HCT116 (cell line): ENCODE data around the gene ARHGAP42. TPM values are rescaled to one million over a fixed set of nuclear protein-coding genes. Genes with fewer than 3 reads are reported as not detected.

Experiments used
- ATAC-seq: fragments of 200-7000 bp; cut with Tn5 transposase; 2 replicates; pipeline ENCODE4 v1.9.1; 2020; ENCODE audit warnings: mild to moderate bottlenecking, moderate library complexity
- BruUV-seq: library from RNA; stranded (reverse); fragments of 400-500 nt; replicated peaks from 2 replicates; lab custom pipeline; 2021; lab: Mats Ljungman, UMichigan
- CTCF ChIA-PET: fragments of 300-600 bp; sonication (Branson Sonifier 250); formaldehyde crosslinking; loops from one replicate; lab custom pipeline; 2021; ENCODE audit warnings: antibody characterized with exemption; lab: Charles Lee
- POLR2A ChIA-PET: fragments of 300-600, 350-600 bp; sonication (Branson Sonifier 250); formaldehyde crosslinking; loops from one replicate; lab custom pipeline; 2021; ENCODE audit warnings: antibody characterized with exemption; lab: Charles Lee
- RAD21 ChIA-PET, 2 experiments: fragments of 300-600 bp; sonication (Branson Sonifier 250); formaldehyde crosslinking; loops; one replicate each; lab custom pipeline; 2023; ENCODE audit warnings: low total read pairs in 2 of 2; ENCODE audit not compliant: uncharacterized antibody in 2 of 2, unreplicated experiment in 2 of 2, low non-redundant PET in 1 of 2; lab: Charles Lee
- DNase-seq: peaks from one replicate; pipeline ENCODE4 v3.0.0-alpha.2; 2010; ENCODE audit warnings: low read depth, low spot score
- H2AFZ ChIP-seq: fragments of 200-600 bp; shearing (Covaris generic), sonication (generic); 2 replicates; pipeline ENCODE4 v1.6.1; 2017; ENCODE audit warnings: low read depth, mixed run types, mixed read lengths, antibody characterized with exemption, low read length; ENCODE audit not compliant: poor library complexity, severe bottlenecking
- H3K27ac ChIP-seq: 2 replicates; pipeline ENCODE4 v1.5.1; 2012; ENCODE audit warnings: low read depth, low read length
- H3K27me3 ChIP-seq: fragments of 200-600 bp; sonication (generic); 2 replicates; pipeline ENCODE4 v1.6.1; 2016; ENCODE audit warnings: mixed run types, low read length, mixed read lengths; ENCODE audit not compliant: insufficient read depth
- H3K36me3 ChIP-seq, 2 experiments: fragments of 200-500 bp in 1 of 2; fragments of 200-600 bp in 1 of 2; sonication (Bioruptor generic) in 1 of 2; sonication (generic) in 1 of 2; 2 replicates each; pipeline versions ENCODE4 v1.5.1 to v1.6.1; 2014 to 2016; ENCODE audit warnings: low read length in 2 of 2, inconsistent platforms in 1 of 2, mixed read lengths in 1 of 2, mixed run types in 1 of 2; ENCODE audit not compliant: insufficient read depth in 2 of 2, control insufficient read depth in 1 of 2
- H3K4me1 ChIP-seq, 2 experiments: fragments of 200-600 bp in 1 of 2; sonication (generic) in 1 of 2; 2 replicates each; pipeline versions ENCODE4 v1.5.1 to v1.6.1; 2012 to 2017; ENCODE audit warnings: low read length in 2 of 2, inconsistent platforms in 1 of 2, mild to moderate bottlenecking in 1 of 2, mixed read lengths in 1 of 2, mixed run types in 1 of 2, moderate library complexity in 1 of 2; ENCODE audit not compliant: insufficient read depth in 2 of 2, control insufficient read depth in 1 of 2
- H3K4me2 ChIP-seq: fragments of 200-600 bp; sonication (generic); 2 replicates; pipeline ENCODE4 v1.6.1; 2017; ENCODE audit warnings: mixed run types, low read length, mixed read lengths
- H3K4me3 ChIP-seq, 2 experiments: fragments of 200-600 bp in 1 of 2; sonication (generic) in 1 of 2; replicated peaks in 1 of 2; 2 replicates each; pipeline ENCODE4 v1.5.1; 2011 to 2016; ENCODE audit warnings: low read length in 2 of 2, control low read depth in 1 of 2, low read depth in 1 of 2, mild to moderate bottlenecking in 1 of 2, mixed read lengths in 1 of 2, mixed run types in 1 of 2
- H3K79me2 ChIP-seq: fragments of 200-600 bp; sonication (generic); 2 replicates; pipeline ENCODE4 v1.6.1; 2017; ENCODE audit warnings: mild to moderate bottlenecking, mixed run types, low read length, moderate library complexity, mixed read lengths; ENCODE audit not compliant: insufficient read depth
- H3K9ac ChIP-seq: fragments of 200-600 bp; sonication (generic); 2 replicates; pipeline ENCODE4 v1.6.1; 2016; ENCODE audit warnings: low read length, mixed read lengths
- H3K9me2 ChIP-seq: fragments of 200-600 bp; sonication (generic), shearing (Covaris generic); 2 replicates; pipeline ENCODE4 v1.6.1; 2017; ENCODE audit warnings: mixed run types, mild to moderate bottlenecking, moderate library complexity; ENCODE audit not compliant: insufficient read depth
- H3K9me3 ChIP-seq, 2 experiments: fragments of 200-500 bp in 1 of 2; fragments of 200-600 bp in 1 of 2; sonication (Bioruptor generic) in 1 of 2; sonication (generic) in 1 of 2; 2 replicates each; pipeline ENCODE4 v1.6.1; 2014 to 2017; ENCODE audit warnings: low read length in 2 of 2, mixed read lengths in 2 of 2, inconsistent platforms in 1 of 2, low read depth in 1 of 2, mild to moderate bottlenecking in 1 of 2, mixed run types in 1 of 2, moderate library complexity in 1 of 2; ENCODE audit not compliant: control insufficient read depth in 1 of 2, insufficient read depth in 1 of 2
- H4K20me1 ChIP-seq: fragments of 200-600 bp; sonication (generic), shearing (Covaris generic); 2 replicates; pipeline ENCODE4 v1.6.1; 2017; ENCODE audit warnings: mixed run types, mild to moderate bottlenecking, moderate library complexity; ENCODE audit not compliant: insufficient read depth
- ATF3 ChIP-seq: IDR thresholded peaks from 2 replicates; pipeline ENCODE4 v1.6.1; 2012
- CEBPB ChIP-seq: IDR thresholded peaks from 2 replicates; pipeline ENCODE4 v1.6.1; 2012; ENCODE audit warnings: low read depth
- CTCF ChIP-seq, 3 experiments: fragments of 200-600 bp in 1 of 3; sonication (generic) in 1 of 3; IDR thresholded peaks in 2 of 3; conservative IDR thresholded peaks in 1 of 3; 2 replicates each; pipeline ENCODE4 v1.5.1; 2012 to 2017; ENCODE audit warnings: low read depth in 2 of 3, low read length in 2 of 3, antibody characterized with exemption in 1 of 3, borderline replicate concordance in 1 of 3, control low read depth in 1 of 3, mild to moderate bottlenecking in 1 of 3, mixed read lengths in 1 of 3, mixed run types in 1 of 3, moderate library complexity in 1 of 3; ENCODE audit not compliant: insufficient read depth in 1 of 3
- EGR1 ChIP-seq: IDR thresholded peaks from 2 replicates; pipeline ENCODE4 v1.6.1; 2012; ENCODE audit warnings: low read depth
- EZH2 ChIP-seq: fragments of 200-600 bp; sonication (generic); IDR thresholded peaks from 2 replicates; pipeline ENCODE4 v1.6.1; 2017; ENCODE audit warnings: antibody characterized with exemption, mixed run types
- EZH2phosphoT487 ChIP-seq: fragments of 200-600 bp; IDR thresholded peaks from 2 replicates; pipeline ENCODE4 v1.6.1; 2018; ENCODE audit warnings: antibody characterized with exemption, borderline replicate concordance
- FOSL1 ChIP-seq: IDR thresholded peaks from 2 replicates; pipeline ENCODE4 v1.6.1; 2012; ENCODE audit warnings: low read depth
- POLR2A ChIP-seq: IDR thresholded peaks from 2 replicates; pipeline ENCODE4 v1.7.0; 2011; ENCODE audit warnings: borderline replicate concordance; ENCODE audit not compliant: insufficient read depth, insufficient read length; ENCODE audit errors: extremely low read depth
- POLR2AphosphoS5 ChIP-seq: IDR thresholded peaks from 2 replicates; pipeline ENCODE4 v1.6.1; 2011; ENCODE audit warnings: mild to moderate bottlenecking, low read depth, low read length, moderate library complexity
- RAD21 ChIP-seq: IDR thresholded peaks from 2 replicates; pipeline ENCODE4 v1.6.1; 2012; ENCODE audit warnings: low read depth, mild to moderate bottlenecking
- REST ChIP-seq: IDR thresholded peaks from 2 replicates; pipeline ENCODE4 v1.6.1; 2012; ENCODE audit warnings: low read depth
- SIN3A ChIP-seq: IDR thresholded peaks from 2 replicates; pipeline ENCODE4 v1.6.1; 2012; ENCODE audit warnings: low read depth
- SRF ChIP-seq: IDR thresholded peaks from 2 replicates; pipeline ENCODE4 v1.6.1; 2012; ENCODE audit warnings: low read depth
- TCF7L2 ChIP-seq: IDR thresholded peaks from 2 replicates; pipeline ENCODE4 v1.7.0; 2011; ENCODE audit warnings: borderline replicate concordance, inconsistent platforms; ENCODE audit not compliant: insufficient read depth, insufficient read length; ENCODE audit errors: extremely low read depth
- YY1 ChIP-seq: IDR thresholded peaks from 2 replicates; pipeline ENCODE4 v1.6.1; 2011; ENCODE audit warnings: low read length, low read depth, moderate library complexity, mild to moderate bottlenecking; ENCODE audit not compliant: insufficient replicate concordance; ENCODE audit errors: extremely low read depth
- ZFX ChIP-seq: fragments of 450-650 bp; IDR thresholded peaks from 2 replicates; pipeline ENCODE4 v1.6.1; 2017
- ZNF274 ChIP-seq: fragments of 200-500 bp; sonication (Bioruptor generic); IDR thresholded peaks from 2 replicates; pipeline ENCODE4 v1.6.1; 2014; ENCODE audit warnings: mild to moderate bottlenecking, low read depth, low read length, inconsistent platforms
- intact Hi-C: fragments of 100-400 bp; cut with micrococcal nuclease; formaldehyde crosslinking; loops from 2 replicates; pipeline ENCODE4 v1.10.0; 2022
- total RNA-seq: library from RNA; stranded (reverse); gene quantifications from one replicate; pipeline ENCODE4 v1.2.1, GENCODE V29; 2021; ENCODE audit not compliant: unreplicated experiment
- TF ChIP-seq, protein P1 (sequence below): IDR thresholded peaks from 2 replicates; pipeline ENCODE4 v1.6.1; 2012
- TF ChIP-seq, protein P2 (sequence below): IDR thresholded peaks from 2 replicates; pipeline ENCODE4 v1.6.1; 2011; ENCODE audit warnings: mild to moderate bottlenecking, low read length, moderate library complexity; ENCODE audit not compliant: insufficient replicate concordance; ENCODE audit errors: extremely low read depth

The ARHGAP42 gene
- total RNA-seq, 1 experiment from 2014 or later, result 12.3 TPM

GRCh38 chr11:100732949-100733348, 45.9 kb downstream of the ARHGAP42 start:
- H3K9me2 ChIP-seq, result no peaks in the 10 kb centered on the region
- intact Hi-C loops, result no loop called here
- no peak overlapping the region for H2AFZ ChIP-seq

More at GRCh38 chr11:100732949-100733348, 45.9 kb downstream of the ARHGAP42 start:
- ATAC-seq (no peak), DNase-seq (no peak)
- POLR2A ChIA-PET, result no interaction called here
- H3K36me3 ChIP-seq, result no peaks in the 10 kb centered on the region
- no TSS peak for BruUV-seq
- no peaks in the 10 kb centered on the region for H4K20me1 ChIP-seq
- no peaks in the 10 kb centered on the region for H3K9me3 ChIP-seq
- H3K9ac ChIP-seq, result no peak overlapping the region
- TF ChIP-seq FOSL1, result no peak
- TF ChIP-seq, protein P1, sequence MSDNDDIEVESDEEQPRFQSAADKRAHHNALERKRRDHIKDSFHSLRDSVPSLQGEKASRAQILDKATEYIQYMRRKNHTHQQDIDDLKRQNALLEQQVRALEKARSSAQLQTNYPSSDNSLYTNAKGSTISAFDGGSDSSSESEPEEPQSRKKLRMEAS, result no peak
- no peak for TF ChIP-seq REST
- no peak for TF ChIP-seq ZNF274
- TF ChIP-seq TCF7L2, result no peak
- TF ChIP-seq CTCF (IDR thresholded peaks at IDR 0.05 in 2 of 3, conservative IDR thresholded peaks at IDR 0.05 in 1 of 3; ENCODE audit: borderline replicate concordance in 1 of 3, insufficient read depth in 1 of 3, low read depth in 2 of 3, low read length in 2 of 3), result no peak
- TF ChIP-seq ATF3, result no peak
- TF ChIP-seq ZFX, result no peak
- TF ChIP-seq YY1, result no peak
- no peak for TF ChIP-seq EGR1
- no peak for TF ChIP-seq SRF
- TF ChIP-seq EZH2, result no peak
- no peak for TF ChIP-seq EZH2phosphoT487
- no peak for TF ChIP-seq POLR2AphosphoS5
- TF ChIP-seq, protein P2, sequence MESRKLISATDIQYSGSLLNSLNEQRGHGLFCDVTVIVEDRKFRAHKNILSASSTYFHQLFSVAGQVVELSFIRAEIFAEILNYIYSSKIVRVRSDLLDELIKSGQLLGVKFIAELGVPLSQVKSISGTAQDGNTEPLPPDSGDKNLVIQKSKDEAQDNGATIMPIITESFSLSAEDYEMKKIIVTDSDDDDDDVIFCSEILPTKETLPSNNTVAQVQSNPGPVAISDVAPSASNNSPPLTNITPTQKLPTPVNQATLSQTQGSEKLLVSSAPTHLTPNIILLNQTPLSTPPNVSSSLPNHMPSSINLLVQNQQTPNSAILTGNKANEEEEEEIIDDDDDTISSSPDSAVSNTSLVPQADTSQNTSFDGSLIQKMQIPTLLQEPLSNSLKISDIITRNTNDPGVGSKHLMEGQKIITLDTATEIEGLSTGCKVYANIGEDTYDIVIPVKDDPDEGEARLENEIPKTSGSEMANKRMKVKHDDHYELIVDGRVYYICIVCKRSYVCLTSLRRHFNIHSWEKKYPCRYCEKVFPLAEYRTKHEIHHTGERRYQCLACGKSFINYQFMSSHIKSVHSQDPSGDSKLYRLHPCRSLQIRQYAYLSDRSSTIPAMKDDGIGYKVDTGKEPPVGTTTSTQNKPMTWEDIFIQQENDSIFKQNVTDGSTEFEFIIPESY, result no peak
- no peak for TF ChIP-seq SIN3A
- no peak for TF ChIP-seq POLR2A
- TF ChIP-seq RAD21, result no peak
- no peak for TF ChIP-seq CEBPB
- H3K4me1 ChIP-seq, result peaks cover 0 to 16% of the 10 kb centered on the region in 2 experiments; a peak in 2 of 4 replicates
- H3K27me3 ChIP-seq, result no peaks in the 10 kb centered on the region
- H3K4me3 ChIP-seq, result no peak overlapping the region
- CTCF ChIA-PET, result no interaction called here
- peaks cover 9% of the 10 kb centered on the region; the same call in 1 of the 2 replicates for H3K79me2 ChIP-seq
- no peak overlapping the region for H3K27ac ChIP-seq
- H3K4me2 ChIP-seq, result no peak overlapping the region
- RAD21 ChIA-PET, result interaction anchor here in 1 of 2 experiments (0.6 kb wide), 1 partner anchor 18 kb away, joined by 3 read pairs; no protein-coding TSS in a partner anchor
